Liver (tissue), 9 donors: Measurements from ENCODE around the gene LRWD1. TPM values are rescaled to one million over a fixed set of nuclear protein-coding genes. Genes with fewer than 3 reads are reported as not detected.

ENCODE experiments used
- DNase-seq: peaks from one replicate; pipeline ENCODE4 v3.0.0-alpha.2; 2017; ENCODE audit warnings: low spot score
- H3K27ac ChIP-seq, 2 donors: one replicate each; pipeline ENCODE4 v1.7.0; 2013; ENCODE audit warnings: inconsistent platforms in 2 of 2, low read length in 2 of 2, control low read depth in 1 of 2, low read depth in 1 of 2, mild to moderate bottlenecking in 1 of 2
- H3K27me3 ChIP-seq, 4 donors: one replicate each; pipeline versions ENCODE4 v1.6.1 to v1.7.0; 2013; ENCODE audit warnings: low read length in 3 of 4, inconsistent platforms in 1 of 4, mild to moderate bottlenecking in 1 of 4, moderate library complexity in 1 of 4; ENCODE audit not compliant: control insufficient read depth in 4 of 4, insufficient read depth in 4 of 4
- H3K36me3 ChIP-seq, 4 donors: one replicate each; pipeline versions ENCODE4 v1.6.1 to v1.7.0; 2013; ENCODE audit warnings: low read length in 3 of 4, mild to moderate bottlenecking in 3 of 4, low read depth in 1 of 4, moderate library complexity in 1 of 4; ENCODE audit not compliant: control insufficient read depth in 4 of 4, insufficient read depth in 3 of 4
- H3K4me1 ChIP-seq, 4 donors: one replicate each; pipeline versions ENCODE4 v1.6.1 to v1.7.0; 2013; ENCODE audit warnings: low read length in 3 of 4, mild to moderate bottlenecking in 3 of 4, moderate library complexity in 1 of 4; ENCODE audit not compliant: control insufficient read depth in 4 of 4, insufficient read depth in 4 of 4
- H3K4me3 ChIP-seq, 3 donors: one replicate each; pipeline versions ENCODE4 v1.6.1 to v1.7.0; 2013; ENCODE audit warnings: low read length in 3 of 3, control low read depth in 1 of 3, low read depth in 1 of 3, mild to moderate bottlenecking in 1 of 3
- H3K9ac ChIP-seq, 2 donors: one replicate each; pipeline ENCODE4 v1.7.0; 2013; ENCODE audit warnings: low read length in 2 of 2, mild to moderate bottlenecking in 2 of 2, moderate library complexity in 2 of 2, control low read depth in 1 of 2, low read depth in 1 of 2
- H3K9me3 ChIP-seq, 4 donors: one replicate each; pipeline versions ENCODE4 v1.6.1 to v1.7.0; 2013; ENCODE audit warnings: low read length in 3 of 4; ENCODE audit not compliant: control insufficient read depth in 4 of 4
- EGR1 ChIP-seq, 2 donors: IDR thresholded peaks; 2 replicates each; pipeline ENCODE4 v1.6.1; 2016 to 2018; ENCODE audit warnings: antibody characterized with exemption in 2 of 2, low read depth in 2 of 2
- FOXA1 ChIP-seq: IDR thresholded peaks from 2 replicates; pipeline ENCODE4 v1.6.1; 2016; ENCODE audit warnings: antibody characterized with exemption
- FOXA2 ChIP-seq: IDR thresholded peaks from 2 replicates; pipeline ENCODE4 v1.6.1; 2016; ENCODE audit warnings: antibody characterized with exemption
- HNF4A ChIP-seq, 2 donors: conservative IDR thresholded peaks; 2 replicates each; pipeline ENCODE4 v1.6.1; 2016; ENCODE audit warnings: antibody characterized with exemption in 2 of 2, mild to moderate bottlenecking in 2 of 2
- HNF4G ChIP-seq: IDR thresholded peaks from 2 replicates; pipeline ENCODE4 v1.6.1; 2016; ENCODE audit warnings: antibody characterized with exemption
- JUND ChIP-seq, 2 donors: IDR thresholded peaks; 2 replicates each; pipeline ENCODE4 v1.6.1; 2016; ENCODE audit warnings: antibody characterized with exemption in 2 of 2
- MAX ChIP-seq: IDR thresholded peaks from 2 replicates; pipeline ENCODE4 v1.6.1; 2016; ENCODE audit warnings: antibody characterized with exemption
- NR2F2 ChIP-seq: IDR thresholded peaks from 2 replicates; pipeline ENCODE4 v1.6.1; 2016; ENCODE audit warnings: antibody characterized with exemption
- RAD21 ChIP-seq, 2 donors: IDR thresholded peaks; 2 replicates each; pipeline ENCODE4 v1.6.1; 2016; ENCODE audit warnings: antibody characterized with exemption in 2 of 2, mild to moderate bottlenecking in 2 of 2
- REST ChIP-seq: IDR thresholded peaks from 2 replicates; pipeline ENCODE4 v1.6.1; 2016; ENCODE audit warnings: antibody characterized with exemption, mild to moderate bottlenecking
- RXRA ChIP-seq, 2 donors: IDR thresholded peaks; 2 replicates each; pipeline ENCODE4 v1.6.1; 2017 to 2018; ENCODE audit warnings: antibody characterized with exemption in 2 of 2, mild to moderate bottlenecking in 1 of 2
- SP1 ChIP-seq: IDR thresholded peaks from 2 replicates; pipeline ENCODE4 v1.6.1; 2018; ENCODE audit warnings: antibody characterized with exemption, mild to moderate bottlenecking
- TAF1 ChIP-seq: conservative IDR thresholded peaks from 2 replicates; pipeline ENCODE4 v1.6.1; 2016; ENCODE audit warnings: antibody characterized with exemption, mild to moderate bottlenecking
- YY1 ChIP-seq: IDR thresholded peaks from 2 replicates; pipeline ENCODE4 v1.6.1; 2016; ENCODE audit warnings: antibody characterized with exemption, mild to moderate bottlenecking
- WGBS: extraction: QIAGEN DNeasy Blood & Tissue Kit; methylation state at CpG from one replicate; pipeline ENCODE4 v1.1.7; 2013; 5-methylcytosine and 5-hydroxymethylcytosine counted together
- polyA plus RNA-seq, 2 donors: library from polyadenylated mRNA; stranded (reverse) in 1 of 2; unstranded in 1 of 2; fragments of 200-250 nt in 1 of 2; fragments of >200 nt in 1 of 2; fragmentation: Nextera tagmentation in 1 of 2; extraction: Ambion mirVana in 1 of 2; gene quantifications; one replicate each; pipeline versions ENCODE4 v1.2.1 to v1.2.3, GENCODE V29; 2013 to 2015
- total RNA-seq, 2 donors: library from RNA; depleted of rRNA; stranded (reverse); fragments of >200 nt; gene quantifications; one replicate each; pipeline ENCODE4 v1.2.3, GENCODE V29; 2014
- TF ChIP-seq, protein P1 (sequence below): IDR thresholded peaks from 2 replicates; pipeline ENCODE4 v1.6.1; 2016; ENCODE audit warnings: antibody characterized with exemption
- TF ChIP-seq, protein P2 (sequence below): fragments of 150-350 bp; IDR thresholded peaks from 2 replicates; pipeline ENCODE4 v1.5.1; 2017; ENCODE audit warnings: improper control_type of control experiment, low read depth, low read length; ENCODE audit not compliant: missing input control
- TF ChIP-seq, protein P3 (sequence below): IDR thresholded peaks from 2 replicates; pipeline ENCODE4 v1.6.1; 2016; ENCODE audit warnings: antibody characterized with exemption
- donor health status: healthy.
- donor health status: healthy.
- donor health status: healthy.
- donor health status: healthy.
- donor health status: healthy.

Gene LRWD1
- total and polyA plus RNA-seq, 4 donors = 8.6 to 15.3 (median 13.0) TPM

DNA sequence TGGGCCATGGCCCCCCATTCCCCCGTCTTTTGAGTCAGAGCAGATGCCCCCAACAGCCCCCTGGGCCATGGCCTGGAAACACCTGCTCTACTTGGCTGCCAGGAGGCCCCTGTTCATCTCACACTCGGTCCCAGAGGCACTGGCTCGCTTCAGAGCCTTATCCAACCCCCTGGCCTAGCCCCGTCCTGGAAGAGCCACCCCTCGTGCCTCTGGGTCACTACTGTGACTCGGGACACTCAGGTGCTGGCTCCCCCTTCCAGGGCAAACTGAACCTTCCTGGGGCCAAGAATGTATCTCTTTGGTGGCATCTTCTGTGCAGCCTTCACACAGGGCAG, 7.0 kb downstream of the LRWD1 start:
- TF ChIP-seq NR2F2 = no peak
- TF ChIP-seq TAF1 = no peak
- TF ChIP-seq, protein P1, sequence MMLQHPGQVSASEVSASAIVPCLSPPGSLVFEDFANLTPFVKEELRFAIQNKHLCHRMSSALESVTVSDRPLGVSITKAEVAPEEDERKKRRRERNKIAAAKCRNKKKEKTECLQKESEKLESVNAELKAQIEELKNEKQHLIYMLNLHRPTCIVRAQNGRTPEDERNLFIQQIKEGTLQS = no peak
- no peak for TF ChIP-seq RAD21 (IDR thresholded peaks at IDR 0.05)
- no peak for TF ChIP-seq YY1
- TF ChIP-seq, protein P2, sequence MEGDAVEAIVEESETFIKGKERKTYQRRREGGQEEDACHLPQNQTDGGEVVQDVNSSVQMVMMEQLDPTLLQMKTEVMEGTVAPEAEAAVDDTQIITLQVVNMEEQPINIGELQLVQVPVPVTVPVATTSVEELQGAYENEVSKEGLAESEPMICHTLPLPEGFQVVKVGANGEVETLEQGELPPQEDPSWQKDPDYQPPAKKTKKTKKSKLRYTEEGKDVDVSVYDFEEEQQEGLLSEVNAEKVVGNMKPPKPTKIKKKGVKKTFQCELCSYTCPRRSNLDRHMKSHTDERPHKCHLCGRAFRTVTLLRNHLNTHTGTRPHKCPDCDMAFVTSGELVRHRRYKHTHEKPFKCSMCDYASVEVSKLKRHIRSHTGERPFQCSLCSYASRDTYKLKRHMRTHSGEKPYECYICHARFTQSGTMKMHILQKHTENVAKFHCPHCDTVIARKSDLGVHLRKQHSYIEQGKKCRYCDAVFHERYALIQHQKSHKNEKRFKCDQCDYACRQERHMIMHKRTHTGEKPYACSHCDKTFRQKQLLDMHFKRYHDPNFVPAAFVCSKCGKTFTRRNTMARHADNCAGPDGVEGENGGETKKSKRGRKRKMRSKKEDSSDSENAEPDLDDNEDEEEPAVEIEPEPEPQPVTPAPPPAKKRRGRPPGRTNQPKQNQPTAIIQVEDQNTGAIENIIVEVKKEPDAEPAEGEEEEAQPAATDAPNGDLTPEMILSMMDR = no peak
- TF ChIP-seq EGR1 (IDR thresholded peaks at IDR 0.05; ENCODE audit: low read depth in 2 of 2) = no peak
- no peak for TF ChIP-seq REST
- no peak for TF ChIP-seq MAX
- no peak for TF ChIP-seq FOXA1
- no peak for TF ChIP-seq FOXA2
- TF ChIP-seq JUND (IDR thresholded peaks at IDR 0.05) = no peak
- TF ChIP-seq HNF4A (conservative IDR thresholded peaks at IDR 0.05) = no peak
- no peak for TF ChIP-seq HNF4G
- no peak for TF ChIP-seq SP1
- TF ChIP-seq RXRA (IDR thresholded peaks at IDR 0.05) = no peak
- WGBS = 91% methylated on average over 6 of the region's 6 CpGs

GRCh38 chr7:102472126-102473041, 7.6 kb downstream of the LRWD1 start:
- Histone ChIP-seq H3K27me3 (no peaks in the 10 kb centered on the region), H3K9ac (no peak overlapping the region), H3K36me3 (peaks cover 2 to 16% (median 11%) of the 10 kb centered on the region in 4 donors), H3K9me3 (no peaks in the 10 kb centered on the region), H3K27ac (no peak overlapping the region), H3K4me3 (no peak overlapping the region), H3K4me1 (peaks cover 8 to 44% (median 37%) of the 10 kb centered on the region in 4 donors)
- DNase-seq = no peak
- TF ChIP-seq HNF4A (conservative IDR thresholded peaks at IDR 0.05) = no peak
- no peak for TF ChIP-seq EGR1 (IDR thresholded peaks at IDR 0.05; ENCODE audit: low read depth in 2 of 2)
- no peak for TF ChIP-seq JUND (IDR thresholded peaks at IDR 0.05)
- TF ChIP-seq, protein P1 = no peak
- TF ChIP-seq, protein P3, sequence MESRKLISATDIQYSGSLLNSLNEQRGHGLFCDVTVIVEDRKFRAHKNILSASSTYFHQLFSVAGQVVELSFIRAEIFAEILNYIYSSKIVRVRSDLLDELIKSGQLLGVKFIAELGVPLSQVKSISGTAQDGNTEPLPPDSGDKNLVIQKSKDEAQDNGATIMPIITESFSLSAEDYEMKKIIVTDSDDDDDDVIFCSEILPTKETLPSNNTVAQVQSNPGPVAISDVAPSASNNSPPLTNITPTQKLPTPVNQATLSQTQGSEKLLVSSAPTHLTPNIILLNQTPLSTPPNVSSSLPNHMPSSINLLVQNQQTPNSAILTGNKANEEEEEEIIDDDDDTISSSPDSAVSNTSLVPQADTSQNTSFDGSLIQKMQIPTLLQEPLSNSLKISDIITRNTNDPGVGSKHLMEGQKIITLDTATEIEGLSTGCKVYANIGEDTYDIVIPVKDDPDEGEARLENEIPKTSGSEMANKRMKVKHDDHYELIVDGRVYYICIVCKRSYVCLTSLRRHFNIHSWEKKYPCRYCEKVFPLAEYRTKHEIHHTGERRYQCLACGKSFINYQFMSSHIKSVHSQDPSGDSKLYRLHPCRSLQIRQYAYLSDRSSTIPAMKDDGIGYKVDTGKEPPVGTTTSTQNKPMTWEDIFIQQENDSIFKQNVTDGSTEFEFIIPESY = no peak
- WGBS = 84% methylated on average over 31 of the region's 31 CpGs

More for the DNA sequence above, 7.0 kb downstream of the LRWD1 start:
- peak overlapping the region in 1 of 2 donors; percentile 5 for H3K27ac ChIP-seq
- no peak overlapping the region for H3K4me3 ChIP-seq
- H3K27me3 ChIP-seq = no peaks in the 10 kb centered on the region
- peaks cover 2 to 16% (median 11%) of the 10 kb centered on the region in 4 donors for H3K36me3 ChIP-seq
- no peak for DNase-seq
- H3K4me1 ChIP-seq = peaks cover 8 to 51% (median 40%) of the 10 kb centered on the region in 4 donors
- H3K9ac ChIP-seq = no peak overlapping the region
- H3K9me3 ChIP-seq = no peaks in the 10 kb centered on the region
